Measurements from ENCODE around the gene GABBR2. TPM values are rescaled to one million over a fixed set of nuclear protein-coding genes. Genes with fewer than 3 reads are reported as not detected.

Gene GABBR2
- total and polyA plus RNA-seq, 9 of the 15 experiments (the other 6 are each of a cell fraction or from before 2014, with no cell fraction given), result 0.15 to 1.9 (median 0.32) TPM

- TF ChIP-seq ZNF511 (CRISPR knock-in tag; IDR thresholded peaks at IDR 0.05) (no peak), EWSR1 (IDR thresholded peaks at IDR 0.05; ENCODE audit: borderline replicate concordance, low read depth, partially characterized antibody) (no peak), ZNF395 (CRISPR knock-in tag; IDR thresholded peaks at IDR 0.05) (0 out of 2 replicates have a peak, but pooled peaks have one; percentile 56), ZKSCAN8 (CRISPR knock-in tag; IDR thresholded peaks at IDR 0.05) (no peak; the same call in 1 of the 2 replicates), ZNF124 (CRISPR knock-in tag; IDR thresholded peaks at IDR 0.05) (no peak), SRSF9 (IDR thresholded peaks at IDR 0.05; ENCODE audit: borderline replicate concordance, low read depth, low read length) (no peak), SETDB1 (IDR thresholded peaks at IDR 0.05; ENCODE audit: low read length) (no peak), BDP1 (IDR thresholded peaks at IDR 0.05; ENCODE audit: insufficient read depth, insufficient read length) (no peak), LEF1 (IDR thresholded peaks at IDR 0.05) (0 out of 2 replicates have a peak, but pooled peaks have one; percentile 45), MTF1 (CRISPR knock-in tag; IDR thresholded peaks at IDR 0.05; ENCODE audit: borderline replicate concordance) (no peak), THRAP3 (IDR thresholded peaks at IDR 0.05; ENCODE audit: borderline replicate concordance) (no peak), MAZ (CRISPR knock-in tag; conservative IDR thresholded peaks at IDR 0.05 in 1 of 2, IDR thresholded peaks at IDR 0.05 in 1 of 2) (no peak), ZNF785 (CRISPR knock-in tag; IDR thresholded peaks at IDR 0.05) (no peak), ZNF668 (CRISPR knock-in tag; IDR thresholded peaks at IDR 0.05) (no peak), KLF16 (IDR thresholded peaks at IDR 0.05) (peak; percentile 79), MCM7 (IDR thresholded peaks at IDR 0.05) (no peak), NFYB (IDR thresholded peaks at IDR 0.05; ENCODE audit: extremely low read depth, insufficient read length) (no peak), ZNF561 (CRISPR knock-in tag; conservative IDR thresholded peaks at IDR 0.05) (no peak)
These were observed 376.3 kb downstream of the GABBR2 start (continued) for GRCh38 chr9:98332405-98332831.

All from K562 (cell line).